ENCODE results near the gene PAN2.
A peak's percentile ranks its signal among the peaks of the same experiment; 100 is the strongest.

The PAN2 gene

GRCh38 chr12:56333679-56334489, at the start of gene PAN2:
Gene PAN2, minus strand, starts transcription at chr12:56334000. Its CDS starts 906 bp downstream, at chr12:56333094.
- intact Hi-C loops (cut with DNase I) = loop anchor here (5.0 kb wide), 1 partner anchor 133 kb away; the partner anchor contains the start of gene SPRYD4
- DNase-seq = peak; percentile 90 to 98 (median 96)

GRCh38 chr12:56382611-56383010, 48.8 kb upstream of the PAN2 start:
- DNase-seq = no peak

GRCh38 chr12:56377989-56378316, 44.2 kb upstream of the PAN2 start:
- DNase-seq = no peak
- intact Hi-C loops (cut with DNase I) = no loop called here

More at GRCh38 chr12:56382611-56383010, 48.8 kb upstream of the PAN2 start:
- intact Hi-C loops (cut with DNase I) = no loop called here

- intact Hi-C loops (cut with DNase I) = no loop called here
- peak in 1 of 42 donors; percentile 3 for DNase-seq
Measured at GRCh38 chr12:56377310-56377988, 43.6 kb upstream of the PAN2 start.

GRCh38 chr12:56375598-56376434, 42.0 kb upstream of the PAN2 start:
- intact Hi-C loops (cut with DNase I) = no loop called here
- DNase-seq = peak in 1 of 42 donors; percentile 34

GRCh38 chr12:56374726-56375597, 41.2 kb upstream of the PAN2 start:
- intact Hi-C loops (cut with DNase I) = no loop called here

GRCh38 chr12:56373515-56373914, 39.7 kb upstream of the PAN2 start:
- DNase-seq = no peak
- intact Hi-C loops (cut with DNase I) = no loop called here

More at GRCh38 chr12:56374726-56375597, 41.2 kb upstream of the PAN2 start:
- DNase-seq = peak in 1 of 42 donors; percentile 13

GRCh38 chr12:56366948-56367347, 33.1 kb upstream of the PAN2 start:
- intact Hi-C loops (cut with DNase I) = no loop called here
- DNase-seq = no peak

- intact Hi-C loops (cut with DNase I) = loop anchor here (5.0 kb wide), 1 partner anchor 90 kb away; the partner anchor contains the start of gene MIP
- no peak for DNase-seq
Measured at GRCh38 chr12:56362130-56363059, 28.6 kb upstream of the PAN2 start, which contains the start of gene APOF. Gene APOF, minus strand, starts transcription at chr12:56362857. Its CDS starts 112 bp downstream, at chr12:56362745.

- intact Hi-C loops (cut with DNase I) = loop anchor here (5.0 kb wide), 1 partner anchor 91 kb away; the partner anchor contains the start of gene MIP
- DNase-seq = no peak
Measured at GRCh38 chr12:56361487-56362129, 27.8 kb upstream of the PAN2 start.

- peak; percentile 95 to 100 (median 99) for DNase-seq
- intact Hi-C loops (cut with DNase I) = loop anchor here (5.0 kb wide), 1 partner anchor 92 kb away; the partner anchor contains the start of gene MIP
Measured at GRCh38 chr12:56359851-56360767, 26.3 kb upstream of the PAN2 start, which contains the start of gene STAT2. Gene STAT2, minus strand, starts transcription at chr12:56360107. Its CDS starts 3,536 bp downstream, at chr12:56356571.

GRCh38 chr12:56358836-56359532, 25.2 kb upstream of the PAN2 start:
- DNase-seq = peak in 33 of 42 donors; percentile 15 to 78 (median 54)
- intact Hi-C loops (cut with DNase I) = no loop called here

- intact Hi-C loops (cut with DNase I) = no loop called here
- no peak for DNase-seq
Measured at GRCh38 chr12:56351325-56351724, 17.5 kb upstream of the PAN2 start.

GRCh38 chr12:56350662-56351061, 16.9 kb upstream of the PAN2 start:
- no peak for DNase-seq
- intact Hi-C loops (cut with DNase I) = no loop called here

- intact Hi-C loops (cut with DNase I) = no loop called here
- DNase-seq = no peak
Measured at GRCh38 chr12:56348776-56349175, 15.0 kb upstream of the PAN2 start.

Measured in head of caudate nucleus (tissue), 42 donors.